HCT116 (cell line): ENCODE measurements around the gene PPP1R12B. TPM values are rescaled to one million over a fixed set of nuclear protein-coding genes. Genes with fewer than 3 reads are reported as not detected.
"Not testable (repeated sequence)": the region's sequence is repeated elsewhere in the genome, so short reads cannot be mapped to it uniquely, and the experiment has no call there.

ENCODE experiments used
- ATAC-seq: fragments of 200-7000 bp; cut with Tn5 transposase; 2 replicates; pipeline ENCODE4 v1.9.1; 2020; ENCODE audit warnings: mild to moderate bottlenecking, moderate library complexity
- BruUV-seq: library from RNA; stranded (reverse); fragments of 400-500 nt; replicated peaks from 2 replicates; lab custom pipeline; 2021; lab: Mats Ljungman, UMichigan
- CTCF ChIA-PET: fragments of 300-600 bp; sonication (Branson Sonifier 250); formaldehyde crosslinking; loops from one replicate; lab custom pipeline; 2021; ENCODE audit warnings: antibody characterized with exemption; lab: Charles Lee
- POLR2A ChIA-PET: fragments of 300-600, 350-600 bp; sonication (Branson Sonifier 250); formaldehyde crosslinking; loops from one replicate; lab custom pipeline; 2021; ENCODE audit warnings: antibody characterized with exemption; lab: Charles Lee
- RAD21 ChIA-PET, 2 experiments: fragments of 300-600 bp; sonication (Branson Sonifier 250); formaldehyde crosslinking; loops; one replicate each; lab custom pipeline; 2023; ENCODE audit warnings: low total read pairs in 2 of 2; ENCODE audit not compliant: uncharacterized antibody in 2 of 2, unreplicated experiment in 2 of 2, low non-redundant PET in 1 of 2; lab: Charles Lee
- DNase-seq: peaks from one replicate; pipeline ENCODE4 v3.0.0-alpha.2; 2010; ENCODE audit warnings: low read depth, low spot score
- H2AFZ ChIP-seq: fragments of 200-600 bp; shearing (Covaris generic), sonication (generic); 2 replicates; pipeline ENCODE4 v1.6.1; 2017; ENCODE audit warnings: low read depth, mixed run types, mixed read lengths, antibody characterized with exemption, low read length; ENCODE audit not compliant: poor library complexity, severe bottlenecking
- H3K27ac ChIP-seq: 2 replicates; pipeline ENCODE4 v1.5.1; 2012; ENCODE audit warnings: low read depth, low read length
- H3K27me3 ChIP-seq: fragments of 200-600 bp; sonication (generic); 2 replicates; pipeline ENCODE4 v1.6.1; 2016; ENCODE audit warnings: mixed run types, low read length, mixed read lengths; ENCODE audit not compliant: insufficient read depth
- H3K36me3 ChIP-seq, 2 experiments: fragments of 200-500 bp in 1 of 2; fragments of 200-600 bp in 1 of 2; sonication (Bioruptor generic) in 1 of 2; sonication (generic) in 1 of 2; 2 replicates each; pipeline versions ENCODE4 v1.5.1 to v1.6.1; 2014 to 2016; ENCODE audit warnings: low read length in 2 of 2, inconsistent platforms in 1 of 2, mixed read lengths in 1 of 2, mixed run types in 1 of 2; ENCODE audit not compliant: insufficient read depth in 2 of 2, control insufficient read depth in 1 of 2
- H3K4me1 ChIP-seq, 2 experiments: fragments of 200-600 bp in 1 of 2; sonication (generic) in 1 of 2; 2 replicates each; pipeline versions ENCODE4 v1.5.1 to v1.6.1; 2012 to 2017; ENCODE audit warnings: low read length in 2 of 2, inconsistent platforms in 1 of 2, mild to moderate bottlenecking in 1 of 2, mixed read lengths in 1 of 2, mixed run types in 1 of 2, moderate library complexity in 1 of 2; ENCODE audit not compliant: insufficient read depth in 2 of 2, control insufficient read depth in 1 of 2
- H3K4me2 ChIP-seq: fragments of 200-600 bp; sonication (generic); 2 replicates; pipeline ENCODE4 v1.6.1; 2017; ENCODE audit warnings: mixed run types, low read length, mixed read lengths
- H3K4me3 ChIP-seq, 2 experiments: fragments of 200-600 bp in 1 of 2; sonication (generic) in 1 of 2; replicated peaks in 1 of 2; 2 replicates each; pipeline ENCODE4 v1.5.1; 2011 to 2016; ENCODE audit warnings: low read length in 2 of 2, control low read depth in 1 of 2, low read depth in 1 of 2, mild to moderate bottlenecking in 1 of 2, mixed read lengths in 1 of 2, mixed run types in 1 of 2
- H3K79me2 ChIP-seq: fragments of 200-600 bp; sonication (generic); 2 replicates; pipeline ENCODE4 v1.6.1; 2017; ENCODE audit warnings: mild to moderate bottlenecking, mixed run types, low read length, moderate library complexity, mixed read lengths; ENCODE audit not compliant: insufficient read depth
- H3K9ac ChIP-seq: fragments of 200-600 bp; sonication (generic); 2 replicates; pipeline ENCODE4 v1.6.1; 2016; ENCODE audit warnings: low read length, mixed read lengths
- H3K9me2 ChIP-seq: fragments of 200-600 bp; sonication (generic), shearing (Covaris generic); 2 replicates; pipeline ENCODE4 v1.6.1; 2017; ENCODE audit warnings: mixed run types, mild to moderate bottlenecking, moderate library complexity; ENCODE audit not compliant: insufficient read depth
- H3K9me3 ChIP-seq, 2 experiments: fragments of 200-500 bp in 1 of 2; fragments of 200-600 bp in 1 of 2; sonication (Bioruptor generic) in 1 of 2; sonication (generic) in 1 of 2; 2 replicates each; pipeline ENCODE4 v1.6.1; 2014 to 2017; ENCODE audit warnings: low read length in 2 of 2, mixed read lengths in 2 of 2, inconsistent platforms in 1 of 2, low read depth in 1 of 2, mild to moderate bottlenecking in 1 of 2, mixed run types in 1 of 2, moderate library complexity in 1 of 2; ENCODE audit not compliant: control insufficient read depth in 1 of 2, insufficient read depth in 1 of 2
- H4K20me1 ChIP-seq: fragments of 200-600 bp; sonication (generic), shearing (Covaris generic); 2 replicates; pipeline ENCODE4 v1.6.1; 2017; ENCODE audit warnings: mixed run types, mild to moderate bottlenecking, moderate library complexity; ENCODE audit not compliant: insufficient read depth
- intact Hi-C: fragments of 100-400 bp; cut with micrococcal nuclease; formaldehyde crosslinking; loops from 2 replicates; pipeline ENCODE4 v1.10.0; 2022
- total RNA-seq: library from RNA; stranded (reverse); gene quantifications from one replicate; pipeline ENCODE4 v1.2.1, GENCODE V29; 2021; ENCODE audit not compliant: unreplicated experiment

PPP1R12B gene
- total RNA-seq, 1 experiment from 2014 or later: 14.3 TPM

- H3K9me2 ChIP-seq, H3K4me1 ChIP-seq, H4K20me1 ChIP-seq, H3K27ac ChIP-seq, H3K79me2 ChIP-seq, DNase-seq, H3K4me3 ChIP-seq, CTCF ChIA-PET, POLR2A ChIA-PET, H2AFZ ChIP-seq, H3K9me3 ChIP-seq, H3K36me3 ChIP-seq, H3K4me2 ChIP-seq, intact Hi-C loops, ATAC-seq, BruUV-seq, H3K9ac ChIP-seq, H3K27me3 ChIP-seq, RAD21 ChIA-PET: not testable (repeated sequence)
Observed at GRCh38 chr1:202526056-202526455, 177.6 kb downstream of the PPP1R12B start.

GRCh38 chr1:202528096-202528722, 179.7 kb downstream of the PPP1R12B start:
- H3K9me3 ChIP-seq, H2AFZ ChIP-seq, H3K4me3 ChIP-seq, H3K27me3 ChIP-seq, H3K36me3 ChIP-seq, H3K9ac ChIP-seq, intact Hi-C loops, CTCF ChIA-PET, H3K9me2 ChIP-seq, DNase-seq, POLR2A ChIA-PET, H4K20me1 ChIP-seq, H3K4me2 ChIP-seq, H3K4me1 ChIP-seq, ATAC-seq, H3K79me2 ChIP-seq, BruUV-seq, H3K27ac ChIP-seq, RAD21 ChIA-PET: not testable (repeated sequence)

GRCh38 chr1:202530686-202531085, 182.2 kb downstream of the PPP1R12B start:
- POLR2A ChIA-PET, DNase-seq, H2AFZ ChIP-seq, H3K9me2 ChIP-seq, H3K4me3 ChIP-seq, H3K4me2 ChIP-seq, H3K27me3 ChIP-seq, H3K4me1 ChIP-seq, RAD21 ChIA-PET, H3K9ac ChIP-seq, H3K27ac ChIP-seq, CTCF ChIA-PET, H3K36me3 ChIP-seq, ATAC-seq, intact Hi-C loops, H3K79me2 ChIP-seq, H3K9me3 ChIP-seq, BruUV-seq, H4K20me1 ChIP-seq: not testable (repeated sequence)
